Loucy (cell line): Measurements from ENCODE around the gene BAG1.

ENCODE experiments used
- H2AFZ ChIP-seq: fragments of 200-600 bp; sonication (generic); 2 replicates; pipeline ENCODE4 v1.6.0; 2016; ENCODE audit warnings: antibody characterized with exemption, mild to moderate bottlenecking, low read length, moderate library complexity
- H3F3A ChIP-seq: fragments of 200-600 bp; 2 replicates; pipeline ENCODE4 v1.6.0; 2016; ENCODE audit warnings: antibody characterized with exemption, low read depth, mild to moderate bottlenecking
- H3K27me3 ChIP-seq: fragments of 200-600 bp; sonication (generic); 2 replicates; pipeline ENCODE4 v1.6.1; 2014; ENCODE audit warnings: low read length, mild to moderate bottlenecking; ENCODE audit not compliant: insufficient read depth, poor library complexity, severe bottlenecking
- H3K36me3 ChIP-seq: fragments of 200-600 bp; sonication (generic); 2 replicates; pipeline ENCODE4 v1.6.1; 2016; ENCODE audit warnings: low read length; ENCODE audit not compliant: insufficient read depth
- H3K4me1 ChIP-seq: fragments of 200-600 bp; sonication (generic); 2 replicates; pipeline ENCODE4 v1.5.1; 2014; ENCODE audit warnings: low read length, mild to moderate bottlenecking; ENCODE audit not compliant: insufficient read depth, poor library complexity, severe bottlenecking
- H3K4me2 ChIP-seq: fragments of 200-600 bp; sonication (generic); 2 replicates; pipeline ENCODE4 v1.6.0; 2014; ENCODE audit warnings: antibody characterized with exemption, low read length, low read depth, mild to moderate bottlenecking; ENCODE audit not compliant: poor library complexity, severe bottlenecking
- H3K4me3 ChIP-seq: fragments of 200-600 bp; sonication (generic); 2 replicates; pipeline ENCODE4 v1.5.1; 2014; ENCODE audit warnings: low read length, mild to moderate bottlenecking, mixed read lengths; ENCODE audit not compliant: poor library complexity, severe bottlenecking
- H3K79me2 ChIP-seq: fragments of 200-600 bp; sonication (generic); 2 replicates; pipeline ENCODE4 v1.6.1; 2014; ENCODE audit warnings: low read length; ENCODE audit not compliant: insufficient read depth
- H3K9ac ChIP-seq: fragments of 200-600 bp; sonication (generic); 2 replicates; pipeline ENCODE4 v1.6.0; 2014; ENCODE audit warnings: mild to moderate bottlenecking, low read depth, low read length, moderate library complexity; ENCODE audit not compliant: poor library complexity, severe bottlenecking
- H3K9me2 ChIP-seq: fragments of 200-600 bp; sonication (generic); replicated peaks from 2 replicates; pipeline ENCODE4 v1.6.1; 2016; ENCODE audit warnings: low read depth, low read length, mixed read lengths
- H3K9me3 ChIP-seq: fragments of 200-600 bp; sonication (generic); 2 replicates; pipeline ENCODE4 v1.6.1; 2014; ENCODE audit warnings: mild to moderate bottlenecking, antibody characterized with exemption, low read length, low read depth; ENCODE audit not compliant: insufficient read depth
- H4K20me1 ChIP-seq: fragments of 200-600 bp; sonication (generic); 2 replicates; pipeline ENCODE4 v1.6.0; 2014; ENCODE audit warnings: antibody characterized with exemption, low read length, mild to moderate bottlenecking; ENCODE audit not compliant: insufficient read depth, poor library complexity, severe bottlenecking
- CTCF ChIP-seq: fragments of 200-600 bp; sonication (generic); conservative IDR thresholded peaks from 2 replicates; pipeline ENCODE4 v1.5.1; 2014; ENCODE audit warnings: mild to moderate bottlenecking, antibody characterized with exemption, low read length
- EZH2phosphoT487 ChIP-seq: fragments of 200-600 bp; IDR thresholded peaks from 2 replicates; pipeline ENCODE4 v1.6.1; 2018; ENCODE audit warnings: antibody characterized with exemption, mild to moderate bottlenecking, moderate library complexity, borderline replicate concordance

The BAG1 gene

GRCh38 chr9:33291901-33292300, 27.4 kb upstream of the BAG1 start:
- H2AFZ ChIP-seq: no peak overlapping the region
- H3K4me3 ChIP-seq: peak overlapping the region; percentile 87
- peaks cover 6% of the 10 kb centered on the region; the same call in 1 of the 2 replicates for H3K36me3 ChIP-seq
- no peaks in the 10 kb centered on the region for H3K9me3 ChIP-seq
- H3K4me2 ChIP-seq: peak overlapping the region; percentile 80
- peaks cover 67% of the 10 kb centered on the region for H3K79me2 ChIP-seq
- H3F3A ChIP-seq: peaks cover 7% of the 10 kb centered on the region
- H3K9me2 ChIP-seq: no peaks in the 10 kb centered on the region
- H3K4me1 ChIP-seq: peaks cover 32% of the 10 kb centered on the region
- peak overlapping the region; percentile 98 for H3K9ac ChIP-seq
- peaks cover 13% of the 10 kb centered on the region for H4K20me1 ChIP-seq
- TF ChIP-seq EZH2phosphoT487 (no peak), CTCF (no peak)
- H3K27me3 ChIP-seq: no peaks in the 10 kb centered on the region

GRCh38 chr9:33291031-33291397, 26.5 kb upstream of the BAG1 start:
- Histone ChIP-seq H3K4me2 (peak overlapping the region; percentile 80), H3K36me3 (no peaks in the 10 kb centered on the region; the same call in 1 of the 2 replicates), H3K9me2 (no peaks in the 10 kb centered on the region)

GRCh38 chr9:33290247-33291030, 25.9 kb upstream of the BAG1 start, which contains the start of gene NFX1:
TSS of gene NFX1 (plus strand) at chr9:33290516. CDS start at chr9:33290573, 57 bp downstream.
- Histone ChIP-seq H3K4me3 (peak within 1 kb of the TSS; percentile 87), H4K20me1 (peaks cover 13% of the 10 kb centered on the region), H3K9me2 (no peaks in the 10 kb centered on the region), H3K27me3 (no peaks in the 10 kb centered on the region), H3K9me3 (no peaks in the 10 kb centered on the region), H3K4me2 (peak within 1 kb of the TSS; percentile 82), H3K36me3 (no peaks in the 10 kb centered on the region), H3K9ac (peak within 1 kb of the TSS; percentile 98), H3K4me1 (peaks cover 21% of the 10 kb centered on the region), H3K79me2 (peaks cover 53% of the 10 kb centered on the region), H3F3A (peaks cover 7% of the 10 kb centered on the region), H2AFZ (peak within 1 kb of the TSS; percentile 88)
- TF ChIP-seq EZH2phosphoT487 (no peak), CTCF (no peak)

More at GRCh38 chr9:33291031-33291397, 26.5 kb upstream of the BAG1 start:
- Histone ChIP-seq H3K9ac (peak overlapping the region; percentile 98), H3K27me3 (no peaks in the 10 kb centered on the region), H4K20me1 (peaks cover 13% of the 10 kb centered on the region), H3K4me3 (peak overlapping the region; percentile 87), H2AFZ (peak overlapping the region; percentile 88), H3K79me2 (peaks cover 58% of the 10 kb centered on the region), H3F3A (peaks cover 7% of the 10 kb centered on the region), H3K4me1 (peaks cover 24% of the 10 kb centered on the region), H3K9me3 (no peaks in the 10 kb centered on the region)
- no peak; the same call in 1 of the 2 replicates for TF ChIP-seq CTCF
- no peak for TF ChIP-seq EZH2phosphoT487
